ENCODE results near the gene TIMELESS. TPM values are rescaled to one million over a fixed set of nuclear protein-coding genes. Genes with fewer than 3 reads are reported as not detected.

The TIMELESS gene
- total and polyA plus RNA-seq, 10 of the 15 experiments (the other 5 are each of a cell fraction or from before 2014, with no cell fraction given) = 5.8 to 57.8 (median 31.8) TPM

- Histone ChIP-seq H3K36me3 (ENCODE audit: control insufficient read depth in 2 of 2, insufficient read depth in 2 of 2, low read length in 1 of 2) (no peaks in the 10 kb centered on the region), H3K27me3 (replicated peaks in 1 of 2; ENCODE audit: control insufficient read depth in 2 of 2, insufficient read depth in 2 of 2, low read length in 1 of 2) (no peaks in the 10 kb centered on the region), H4K20me1 (ENCODE audit: control insufficient read depth, insufficient read depth) (no peaks in the 10 kb centered on the region), H2AFZ (ENCODE audit: control insufficient read depth, low read depth, low read length) (no peak overlapping the region), H3K79me2 (ENCODE audit: control insufficient read depth, insufficient read depth, low read length) (no peaks in the 10 kb centered on the region), H3K4me3 (no peak overlapping the region), H3K9ac (ENCODE audit: control insufficient read depth, insufficient read depth, low read length) (no peak overlapping the region), H3K9me3 (replicated peaks; ENCODE audit: control insufficient read depth, insufficient read depth, low read length) (no peaks in the 10 kb centered on the region; the same call in 2 of the 3 replicates), H3K4me2 (ENCODE audit: control insufficient read depth, insufficient read depth) (no peak overlapping the region), H3K4me1 (ENCODE audit: control insufficient read depth, insufficient read depth, low read length) (no peaks in the 10 kb centered on the region), H3K27ac (ENCODE audit: control insufficient read depth, insufficient read depth) (no peak overlapping the region)
- RAD21 ChIA-PET (ENCODE audit: unreplicated experiment) = interaction anchor here (1.1 kb wide), 1 partner anchor 33 kb away, joined by 3 read pairs; the partner anchor contains the start of gene STAT2
- POLR2A ChIA-PET = interaction anchor here (0.8 kb wide), 1 partner anchor 72 kb away, joined by 3 read pairs; no protein-coding TSS in a partner anchor
- DNase-seq (ENCODE audit: low read depth, low spot score) (no peak), FAIRE-seq (no peak), ATAC-seq (no peak)
- WGBS (ENCODE audit: insufficient coverage, insufficient replicate concordance, low lambda C conversion rate, missing lambda C conversion rate) = 91% methylated on average over 1 of the region's 2 CpGs
- no peak for TF ChIP-seq BCL11A (IDR thresholded peaks at IDR 0.05; ENCODE audit: low read depth, low read length)
- intact Hi-C loops (cut with micrococcal nuclease; ENCODE audit: unreplicated experiment) = no loop called here
- no TSS peak for BruUV-seq (replicated peaks)
- in situ Hi-C loops (cut with MboI) = no loop called here
- SMC1A ChIA-PET (ENCODE audit: uncharacterized antibody, unreplicated experiment) = no interaction called here
- CTCF ChIA-PET = no interaction called here
Observed at GRCh38 chr12:56392331-56392730, 56.9 kb downstream of the TIMELESS start.

- Histone ChIP-seq H3K4me2 (ENCODE audit: control insufficient read depth, insufficient read depth) (no peak overlapping the region), H3K4me1 (ENCODE audit: control insufficient read depth, insufficient read depth, low read length) (no peaks in the 10 kb centered on the region), H2AFZ (ENCODE audit: control insufficient read depth, low read depth, low read length) (no peak overlapping the region), H3K79me2 (ENCODE audit: control insufficient read depth, insufficient read depth, low read length) (no peaks in the 10 kb centered on the region), H3K4me3 (no peak overlapping the region), H3K9me3 (replicated peaks; ENCODE audit: control insufficient read depth, insufficient read depth, low read length) (no peaks in the 10 kb centered on the region; the same call in 2 of the 3 replicates), H3K27me3 (replicated peaks in 1 of 2; ENCODE audit: control insufficient read depth in 2 of 2, insufficient read depth in 2 of 2, low read length in 1 of 2) (no peaks in the 10 kb centered on the region), H3K27ac (ENCODE audit: control insufficient read depth, insufficient read depth) (no peak overlapping the region), H3K36me3 (ENCODE audit: control insufficient read depth in 2 of 2, insufficient read depth in 2 of 2, low read length in 1 of 2) (no peaks in the 10 kb centered on the region), H4K20me1 (ENCODE audit: control insufficient read depth, insufficient read depth) (no peaks in the 10 kb centered on the region), H3K9ac (ENCODE audit: control insufficient read depth, insufficient read depth, low read length) (no peak overlapping the region)
- RAD21 ChIA-PET (ENCODE audit: unreplicated experiment) = interaction anchor here (1.1 kb wide), 1 partner anchor 32 kb away, joined by 3 read pairs; the partner anchor contains the start of gene STAT2
- WGBS (ENCODE audit: insufficient coverage, insufficient replicate concordance, low lambda C conversion rate, missing lambda C conversion rate) = 33% methylated on average over 1 of the region's 1 CpG
- SMC1A ChIA-PET (ENCODE audit: uncharacterized antibody, unreplicated experiment) = no interaction called here
- no TSS peak for BruUV-seq (replicated peaks)
- CTCF ChIA-PET = interaction anchor here (0.6 kb wide), 1 partner anchor 165 kb away, joined by 4 read pairs; no protein-coding TSS in a partner anchor
- DNase-seq (ENCODE audit: low read depth, low spot score) = no peak
- ATAC-seq = no peak
- FAIRE-seq = no peak
- intact Hi-C loops (cut with micrococcal nuclease; ENCODE audit: unreplicated experiment) (no loop called here), in situ Hi-C loops (cut with MboI) (no loop called here)
- POLR2A ChIA-PET = interaction anchor here (0.8 kb wide), 1 partner anchor 73 kb away, joined by 3 read pairs; no protein-coding TSS in a partner anchor
- TF ChIP-seq SMC3 (IDR thresholded peaks at IDR 0.05; ENCODE audit: borderline replicate concordance, low read length) = no peak
- no peak for TF ChIP-seq ZNF217 (IDR thresholded peaks at IDR 0.05)
- no peak for TF ChIP-seq EP300 (IDR thresholded peaks at IDR 0.05; ENCODE audit: borderline replicate concordance in 1 of 2, control insufficient read depth in 1 of 2, low read depth in 2 of 2, low read length in 2 of 2)
- no peak for TF ChIP-seq BHLHE40 (IDR thresholded peaks at IDR 0.05; ENCODE audit: borderline replicate concordance in 1 of 2, low read depth in 2 of 2, low read length in 1 of 2)
- TF ChIP-seq NFXL1 (IDR thresholded peaks at IDR 0.05; ENCODE audit: borderline replicate concordance) = no peak
- no peak for TF ChIP-seq RBBP5 (conservative IDR thresholded peaks at IDR 0.05)
- no peak for TF ChIP-seq RB1 (IDR thresholded peaks at IDR 0.05; ENCODE audit: borderline replicate concordance)
- no peak for TF ChIP-seq FOXM1 (IDR thresholded peaks at IDR 0.05; ENCODE audit: low read depth, low read length)
- TF ChIP-seq SMARCA5 (IDR thresholded peaks at IDR 0.05) = no peak
- no peak for TF ChIP-seq ELK1 (IDR thresholded peaks at IDR 0.05; ENCODE audit: low read depth, low read length)
- no peak for TF ChIP-seq POLR2AphosphoS5 (IDR thresholded peaks at IDR 0.05; ENCODE audit: low read length)
- TF ChIP-seq ZNF24 (IDR thresholded peaks at IDR 0.05) = no peak
Observed at GRCh38 chr12:56391721-56392120, 57.5 kb downstream of the TIMELESS start.

Data from GM12878 (cell line).